HG03045 (cell line): ENCODE data around the gene RAB40C.

Experiments
- ATAC-seq: cut with Tn5 transposase; IDR thresholded peaks from one replicate; pipeline ENCODE4 v1.9.1; 2021; ENCODE audit warnings: mild to moderate bottlenecking, moderate library complexity; ENCODE audit not compliant: unreplicated experiment

RAB40C gene

DNA sequence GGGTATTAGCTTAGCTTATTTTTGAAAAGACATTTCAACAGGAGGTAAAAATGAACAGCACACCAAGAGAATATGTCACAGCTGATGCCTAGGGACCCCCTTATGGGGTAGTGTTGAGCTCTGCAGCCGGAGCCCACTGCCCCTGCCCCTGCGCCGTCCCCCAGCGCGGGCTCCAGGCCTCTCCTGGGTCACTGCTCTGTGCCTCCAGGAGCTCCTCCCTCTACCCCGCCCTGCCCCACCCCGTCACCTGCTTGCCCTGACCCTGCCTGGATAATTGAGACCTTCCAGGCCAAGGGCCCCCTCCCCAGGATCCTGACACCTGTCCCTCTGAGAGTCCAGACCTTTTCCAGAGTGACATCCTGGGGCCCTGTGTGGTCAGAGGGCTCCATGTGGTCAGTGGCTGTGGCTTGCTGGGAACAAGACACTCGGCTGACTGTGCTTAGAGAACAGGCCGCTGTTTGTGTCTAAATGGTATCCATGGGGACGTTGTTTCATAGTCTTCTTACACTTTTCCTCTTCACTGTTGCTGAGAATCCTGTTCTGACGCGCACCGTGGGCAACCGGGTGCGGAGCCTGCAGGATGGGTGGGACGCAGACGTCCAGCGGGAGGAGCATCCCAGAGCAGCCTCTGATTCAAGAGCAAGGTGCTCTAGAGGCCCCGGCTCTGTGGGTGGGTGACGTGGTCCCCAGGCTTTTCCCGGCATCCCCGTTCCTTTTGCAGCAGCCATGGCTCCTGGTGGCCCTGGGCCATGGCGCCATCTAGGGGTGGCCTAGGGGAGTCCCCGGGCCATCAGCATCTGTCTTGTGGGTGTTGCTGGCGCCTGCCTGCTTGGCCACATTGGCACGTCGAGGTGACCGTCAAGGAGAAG lies 20.9 kb downstream of the RAB40C start:
- no peak for ATAC-seq

DNA sequence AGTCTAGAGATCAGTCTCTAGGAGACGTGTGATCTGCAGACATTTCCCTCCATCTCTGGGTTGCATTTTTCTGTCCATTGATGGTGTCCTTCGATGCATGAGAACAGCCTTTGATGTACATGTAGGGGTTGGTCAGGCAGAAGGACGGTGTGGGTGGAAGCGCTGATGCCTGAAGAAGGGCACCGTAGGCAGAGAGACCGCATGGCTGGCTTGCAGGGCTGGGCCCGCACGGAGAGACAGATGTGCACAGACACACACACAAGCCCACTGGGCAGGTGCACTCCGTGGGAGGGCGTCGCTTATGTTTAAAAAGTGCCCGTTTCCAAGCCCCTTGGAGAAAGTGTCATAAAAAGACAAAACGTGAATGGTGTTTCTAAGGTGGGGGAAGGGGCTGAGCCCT lies 25.3 kb downstream of the RAB40C start:
- ATAC-seq, result no peak

DNA sequence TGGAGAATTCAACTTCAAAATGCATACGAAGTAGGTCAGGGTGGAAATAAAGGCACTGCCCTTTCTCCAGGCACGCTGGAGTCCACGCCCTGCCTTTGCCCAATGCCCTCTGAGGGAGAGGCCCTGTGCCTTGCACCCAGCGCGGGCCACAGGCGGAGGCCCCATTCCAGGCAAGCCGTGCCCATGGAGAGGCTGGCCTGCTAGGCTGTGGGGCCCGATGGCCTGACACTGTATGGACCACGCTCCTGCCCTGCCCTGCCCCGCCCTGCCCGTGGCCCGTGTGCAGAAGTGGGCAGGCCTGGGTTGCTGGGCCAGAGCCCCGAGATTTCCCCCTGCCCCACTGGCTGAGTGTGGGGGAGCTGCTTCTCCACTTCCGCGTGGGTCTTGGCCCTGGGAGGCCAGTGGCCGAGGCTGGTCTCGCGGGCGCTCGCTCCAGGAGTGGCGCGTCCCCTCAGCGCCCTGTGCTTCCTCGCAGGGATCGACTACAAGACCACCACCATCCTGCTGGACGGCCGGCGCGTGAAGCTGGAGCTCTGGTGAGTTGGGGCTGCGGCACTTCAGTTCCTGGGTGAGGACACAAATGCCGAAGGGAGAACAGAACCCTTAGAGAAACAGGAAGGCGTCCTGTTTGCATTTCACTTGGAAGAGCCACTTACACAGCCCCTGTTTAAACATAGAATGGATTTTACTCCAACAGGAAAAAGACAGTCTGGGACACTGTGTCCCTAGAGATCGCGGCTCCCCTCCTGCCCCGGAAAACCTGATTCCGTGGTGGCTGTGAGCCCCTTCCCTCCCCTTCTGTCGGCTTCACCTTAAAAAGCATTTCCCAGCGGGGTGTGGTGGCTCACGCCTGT lies 27.1 kb downstream of the RAB40C start:
- no peak for ATAC-seq

DNA sequence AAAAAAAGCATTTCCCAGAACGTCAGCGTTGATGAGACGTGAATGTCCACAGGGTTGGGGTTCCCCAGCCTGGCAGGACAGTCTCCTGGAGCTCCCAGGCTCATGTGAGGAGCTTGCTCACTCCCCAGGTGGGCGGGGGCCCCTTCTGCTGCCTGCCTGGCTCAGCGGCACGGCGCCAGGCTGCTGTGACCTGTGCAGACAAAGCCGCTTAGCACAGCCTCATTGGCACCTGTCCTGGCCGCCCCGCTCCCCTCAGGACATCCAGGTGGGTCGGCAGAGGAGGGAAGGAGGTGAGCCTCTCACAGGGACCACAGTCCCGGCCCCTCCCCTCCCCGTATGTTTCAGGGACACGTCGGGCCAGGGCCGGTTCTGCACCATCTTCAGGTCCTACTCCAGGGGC lies 28.0 kb downstream of the RAB40C start:
- no peak for ATAC-seq

DNA sequence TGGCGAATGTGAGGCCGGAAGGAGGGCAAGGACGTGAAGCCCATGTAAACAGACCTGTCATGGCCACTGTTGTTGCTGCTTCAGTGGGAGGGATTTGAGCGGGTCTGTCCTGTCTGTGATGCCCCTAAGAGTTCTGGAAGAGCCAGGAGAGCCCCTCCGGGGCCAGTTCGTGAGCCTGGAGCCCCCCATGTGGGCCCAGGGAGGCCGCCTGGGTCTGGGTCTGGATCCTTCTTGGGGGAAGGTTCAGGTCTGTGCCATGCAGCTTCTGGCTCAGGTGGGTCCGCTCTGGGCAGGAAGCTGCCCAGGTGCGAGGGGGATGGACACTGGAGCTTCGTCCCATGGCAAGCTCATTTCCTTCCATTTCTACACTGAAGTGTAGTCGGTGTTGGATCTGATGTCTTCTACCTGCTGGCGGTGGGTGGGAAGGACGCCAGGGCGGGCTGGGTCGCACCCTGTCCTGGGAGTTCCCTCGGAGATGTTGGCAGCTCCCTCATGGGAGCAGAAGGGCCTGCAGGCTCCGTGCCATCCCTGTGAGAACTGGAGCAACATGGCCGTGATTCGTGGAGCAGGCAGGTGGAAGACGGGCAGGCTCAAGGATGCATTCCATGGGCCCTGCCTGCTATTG lies 29.7 kb downstream of the RAB40C start:
- no peak for ATAC-seq

DNA sequence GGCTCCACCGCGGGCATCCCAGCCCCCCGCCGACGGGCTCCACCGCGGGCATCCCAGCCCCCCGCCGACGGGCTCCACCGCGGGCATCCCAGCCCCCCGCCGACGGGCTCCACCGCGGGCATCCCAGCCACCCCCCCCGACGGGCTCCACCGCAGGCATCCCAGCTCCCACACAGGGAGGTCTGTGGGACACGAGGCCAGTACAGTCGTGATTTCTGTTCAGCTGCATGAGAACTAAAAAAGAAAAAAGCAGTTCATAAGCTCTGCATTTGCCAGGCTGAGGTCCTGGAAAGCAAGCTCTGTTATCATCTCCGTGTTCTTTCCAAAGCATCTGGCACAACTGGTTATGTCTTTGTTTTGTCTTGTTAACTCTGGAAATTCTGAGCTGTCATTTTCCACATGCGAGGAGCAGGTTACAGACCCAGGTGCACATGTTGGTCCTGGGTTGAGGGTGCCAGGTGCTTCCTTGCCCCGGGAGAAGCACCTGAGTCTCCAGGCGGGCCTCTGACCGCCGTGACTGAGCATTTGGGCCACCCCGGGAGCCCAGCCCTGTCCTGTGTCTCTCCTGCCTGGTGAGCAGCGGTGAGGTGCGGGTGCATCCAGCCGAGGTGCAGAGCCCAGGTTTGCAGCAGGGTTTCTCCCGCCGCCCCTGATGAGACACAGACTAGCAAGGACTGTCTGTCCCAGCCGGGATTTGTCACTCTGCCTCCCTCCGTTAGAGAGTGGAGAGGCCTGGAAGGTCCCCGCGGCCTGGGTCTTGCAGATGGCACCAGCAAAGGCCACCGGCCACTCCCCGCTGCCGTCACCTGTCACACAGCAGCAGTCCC lies 31.0 kb downstream of the RAB40C start:
- no peak for ATAC-seq

DNA sequence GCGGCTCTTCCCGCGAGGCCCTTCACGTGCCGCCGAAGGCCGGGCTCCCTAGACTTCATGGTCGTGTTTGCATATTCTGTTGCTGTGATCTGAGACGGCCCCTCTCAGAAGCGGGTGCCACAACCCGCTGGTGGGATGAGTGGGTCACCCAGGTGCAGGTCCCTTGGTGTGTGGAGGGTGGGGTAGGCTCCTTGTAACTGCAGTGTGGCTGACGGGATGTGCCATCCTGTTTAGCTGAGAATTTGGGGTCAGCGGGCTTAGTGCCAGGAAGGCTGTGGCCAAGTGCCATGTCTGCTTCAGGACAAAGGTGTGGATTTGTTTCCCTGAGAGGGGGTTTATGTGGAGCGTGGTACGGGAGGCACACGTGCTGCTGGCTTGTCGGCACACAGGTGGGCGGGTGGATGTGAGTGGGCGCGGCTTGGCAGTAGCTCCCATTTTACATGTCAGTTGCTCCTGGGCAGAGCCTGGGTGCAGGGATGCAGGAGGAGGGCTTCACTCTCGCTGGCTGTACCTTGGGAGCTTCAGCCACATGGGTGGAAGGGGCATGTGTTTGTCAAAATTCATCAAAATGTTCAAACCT lies 31.8 kb downstream of the RAB40C start:
- no peak for ATAC-seq

DNA sequence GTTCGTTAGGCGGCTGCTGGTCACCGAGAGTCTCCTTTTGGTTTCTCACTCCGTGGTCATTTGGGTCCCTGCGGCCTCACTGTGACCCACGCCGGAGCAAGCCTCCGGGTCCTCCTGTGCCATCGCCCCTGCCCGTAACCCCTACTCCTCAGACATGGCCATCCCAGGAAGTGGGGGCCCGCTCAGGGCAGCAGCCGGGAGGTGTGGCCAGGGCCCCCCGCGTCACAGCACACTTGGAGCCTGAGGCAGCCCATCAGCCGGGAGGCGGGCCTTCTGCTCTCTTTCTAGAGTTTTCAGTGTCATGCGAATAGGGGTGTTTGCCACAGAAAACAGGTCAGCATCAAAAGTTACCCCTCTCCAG lies 33.0 kb downstream of the RAB40C start:
- no peak for ATAC-seq

DNA sequence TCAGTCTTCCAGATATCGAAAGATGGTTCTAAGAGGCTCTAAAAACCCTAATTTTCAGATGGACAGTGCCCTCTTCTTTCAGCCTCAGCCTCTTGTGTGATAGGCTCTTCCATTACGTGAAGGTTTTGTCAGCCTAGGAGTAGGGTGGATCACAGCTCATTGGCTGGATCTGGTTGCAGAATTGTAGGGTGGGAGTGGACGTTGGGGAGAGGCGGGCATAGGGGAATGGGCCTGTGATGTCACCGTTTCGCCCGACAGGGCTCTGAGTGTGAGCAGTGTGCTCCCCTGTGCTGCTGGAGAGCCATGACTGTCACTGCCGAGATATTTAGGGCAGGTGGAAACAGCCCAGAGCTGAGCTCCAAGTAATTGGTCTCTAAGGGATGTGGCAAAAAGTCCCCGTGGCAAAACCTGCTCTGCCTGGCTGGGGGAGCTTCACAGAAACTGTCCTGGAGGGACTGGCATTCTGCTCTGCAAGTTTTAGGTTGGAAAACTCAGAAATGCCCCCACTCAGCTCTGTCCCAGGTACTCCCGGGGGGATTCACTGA lies 34.7 kb downstream of the RAB40C start:
- ATAC-seq, result no peak

DNA sequence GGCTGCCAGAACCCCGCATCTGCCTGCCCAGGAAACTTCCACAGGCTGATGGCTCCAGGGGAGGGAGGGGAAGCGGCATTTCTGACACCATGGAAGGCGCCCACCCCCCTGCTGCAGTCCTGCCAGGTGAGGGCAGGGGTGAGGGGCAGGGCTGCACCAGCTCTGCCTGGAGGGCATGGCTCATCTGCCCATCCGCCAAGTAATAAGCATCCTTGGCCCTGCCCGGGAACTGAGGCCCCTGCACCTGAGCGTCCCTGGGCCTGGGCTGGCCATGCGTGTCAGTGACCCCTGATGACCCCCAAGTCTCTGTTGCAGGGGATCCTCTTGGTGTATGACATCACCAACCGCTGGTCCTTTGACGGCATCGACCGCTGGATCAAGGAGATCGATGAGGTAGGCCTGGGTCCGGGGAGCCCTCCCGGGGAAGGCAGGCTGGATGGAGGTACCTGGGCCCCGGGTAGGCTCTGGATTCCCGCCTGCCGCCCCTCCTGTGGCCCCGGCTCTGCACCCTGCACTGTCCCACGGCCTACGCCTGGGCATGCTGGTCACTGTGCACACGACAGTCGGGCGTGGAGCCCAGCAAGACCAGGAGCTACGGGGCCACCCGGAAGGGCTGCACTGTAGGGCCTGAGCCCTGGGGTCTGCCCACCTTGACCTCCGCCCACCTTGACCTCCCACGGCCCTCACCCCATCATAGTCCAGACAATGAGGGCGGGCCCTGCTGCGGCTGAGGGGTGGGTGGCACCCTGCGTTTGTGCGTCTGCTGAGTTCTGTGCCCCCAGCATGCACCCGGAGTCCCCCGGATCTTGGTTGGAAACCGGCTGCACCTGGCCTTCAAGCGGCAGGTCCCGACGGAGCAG lies 35.5 kb downstream of the RAB40C start:
- ATAC-seq, result no peak

DNA sequence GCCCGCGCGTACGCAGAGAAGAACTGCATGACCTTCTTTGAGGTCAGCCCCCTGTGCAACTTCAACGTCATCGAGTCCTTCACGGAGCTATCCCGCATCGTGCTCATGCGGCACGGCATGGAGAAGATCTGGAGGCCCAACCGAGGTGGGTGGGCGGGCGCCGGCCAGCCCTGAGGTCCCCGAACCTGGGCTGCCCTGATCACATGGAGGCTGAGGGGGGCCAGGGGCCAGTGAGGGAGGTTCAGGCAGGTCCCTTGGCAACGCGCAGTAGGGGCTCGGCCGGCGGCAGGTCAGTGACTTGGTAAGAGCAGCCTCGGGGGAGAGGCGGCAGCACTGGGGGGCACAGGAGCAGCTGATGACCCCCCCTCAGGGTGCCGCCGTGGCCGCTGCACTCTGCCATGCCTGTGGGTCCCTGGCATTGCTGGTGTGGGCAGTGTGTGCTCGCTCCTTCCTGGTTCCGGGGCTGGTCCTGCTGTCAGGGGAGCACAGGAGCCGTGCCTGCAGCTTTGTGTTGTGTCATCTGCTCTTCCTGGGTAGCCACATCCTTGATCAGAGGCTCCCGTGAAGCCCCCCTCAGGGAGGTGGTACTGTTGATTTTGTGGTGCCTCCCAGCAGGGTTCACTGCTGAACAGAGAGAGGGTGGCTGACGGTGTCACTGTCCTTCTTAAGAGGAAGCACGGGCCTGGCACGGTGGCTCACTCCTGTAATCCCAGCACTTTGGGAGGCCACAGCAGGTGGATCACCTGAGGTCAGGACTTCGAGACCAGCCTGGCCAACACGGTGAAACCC lies 36.3 kb downstream of the RAB40C start:
- ATAC-seq, result no peak

DNA sequence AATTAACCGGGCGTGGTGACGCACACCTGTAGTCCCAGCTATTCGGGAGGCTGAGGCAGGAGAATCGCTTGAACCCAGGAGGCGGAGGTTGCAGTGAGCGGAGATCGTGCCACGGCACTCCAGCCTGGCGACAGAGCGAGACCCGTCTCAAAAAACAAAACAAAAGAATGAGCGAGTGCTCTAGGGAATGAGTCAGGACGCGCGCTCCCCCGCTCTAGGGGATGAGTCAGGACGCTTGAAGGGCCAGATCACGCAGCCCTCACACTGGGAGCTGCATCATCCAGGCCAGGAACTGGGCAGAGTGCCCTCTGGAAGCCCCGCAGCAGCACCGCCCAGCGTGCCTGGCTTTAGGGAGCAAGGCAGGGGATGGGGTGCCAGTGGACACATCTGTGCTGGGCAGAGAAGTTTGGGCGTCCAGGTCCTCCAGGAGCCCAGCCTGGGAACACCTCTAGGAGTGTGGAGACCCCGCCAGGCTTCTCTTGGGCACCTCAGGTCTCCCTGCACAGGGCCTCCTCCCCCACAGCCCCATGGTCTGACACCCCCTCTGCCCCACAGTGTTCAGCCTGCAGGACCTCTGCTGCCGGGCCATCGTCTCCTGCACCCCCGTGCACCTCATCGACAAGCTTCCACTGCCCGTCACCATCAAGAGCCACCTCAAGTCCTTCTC lies 37.1 kb downstream of the RAB40C start:
- no peak for ATAC-seq

DNA sequence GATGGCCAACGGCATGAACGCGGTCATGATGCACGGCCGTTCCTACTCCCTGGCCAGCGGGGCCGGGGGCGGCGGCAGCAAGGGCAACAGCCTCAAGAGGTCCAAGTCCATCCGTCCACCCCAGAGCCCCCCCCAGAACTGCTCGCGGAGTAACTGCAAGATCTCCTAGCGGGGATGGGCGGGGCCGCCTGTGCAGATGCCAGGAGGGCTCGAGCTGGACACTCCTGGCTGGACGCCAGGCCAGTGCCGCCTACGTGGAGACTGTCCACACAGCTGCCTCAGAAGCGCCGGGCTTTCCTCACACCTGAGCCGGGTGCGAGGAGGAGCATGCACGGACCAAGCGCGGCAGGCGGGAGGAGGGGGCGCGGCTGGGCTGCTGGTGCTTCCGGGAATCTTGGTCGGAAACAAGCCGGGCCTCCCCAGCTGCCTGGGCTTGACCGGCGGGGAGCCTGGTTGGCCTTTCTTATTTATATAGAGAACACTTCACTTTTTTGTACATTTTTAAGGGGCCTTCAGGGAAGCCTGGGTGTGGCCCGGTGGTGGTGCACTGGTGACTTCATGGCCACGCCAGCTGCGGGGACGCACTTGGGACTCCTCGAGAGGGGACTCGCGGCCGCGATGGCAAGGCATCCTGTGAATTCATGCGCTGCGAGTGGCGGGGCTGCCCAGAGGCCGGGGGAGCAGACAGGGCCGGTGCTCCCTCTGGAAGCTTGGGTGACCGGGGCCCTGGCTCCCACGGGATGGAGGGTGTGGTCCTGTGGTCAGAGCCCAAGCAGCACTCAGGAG lies 37.8 kb downstream of the RAB40C start:
- no peak for ATAC-seq

DNA sequence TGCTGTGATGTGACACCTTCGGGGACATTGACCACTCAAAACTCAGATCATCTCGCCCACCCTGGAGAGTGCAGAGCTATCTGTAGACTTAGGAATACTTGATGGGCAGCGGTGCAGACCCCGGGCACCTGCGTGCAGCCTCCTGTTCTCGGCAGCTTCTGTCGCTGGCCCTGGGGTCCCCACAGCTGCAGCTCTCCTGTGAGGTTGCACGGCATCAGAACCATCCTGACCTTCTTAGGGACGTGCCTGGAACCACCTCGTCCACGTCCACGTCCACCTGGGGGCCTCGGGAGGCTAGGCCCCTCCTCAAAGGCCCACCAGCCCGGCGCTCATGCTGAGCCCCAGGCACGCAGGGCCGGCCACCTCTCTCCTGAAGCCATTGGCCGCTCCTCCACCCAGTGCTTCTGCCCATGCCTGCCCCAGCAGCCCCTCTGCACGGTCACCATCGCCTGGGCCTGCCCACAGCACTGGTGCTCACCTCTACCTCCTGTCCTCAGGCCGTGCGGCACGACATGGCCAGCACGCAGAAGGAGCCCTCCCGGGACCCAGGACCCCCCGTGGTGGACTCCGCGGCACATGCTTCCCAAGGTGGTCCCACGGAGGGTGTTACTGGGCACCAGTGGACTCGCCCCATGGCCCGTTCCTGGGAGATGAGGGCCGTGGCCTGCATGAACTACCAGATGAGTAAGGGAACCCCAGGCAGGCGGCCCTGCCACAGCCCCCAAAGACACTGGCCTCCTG lies 38.6 kb downstream of the RAB40C start:
- ATAC-seq, result no peak

DNA sequence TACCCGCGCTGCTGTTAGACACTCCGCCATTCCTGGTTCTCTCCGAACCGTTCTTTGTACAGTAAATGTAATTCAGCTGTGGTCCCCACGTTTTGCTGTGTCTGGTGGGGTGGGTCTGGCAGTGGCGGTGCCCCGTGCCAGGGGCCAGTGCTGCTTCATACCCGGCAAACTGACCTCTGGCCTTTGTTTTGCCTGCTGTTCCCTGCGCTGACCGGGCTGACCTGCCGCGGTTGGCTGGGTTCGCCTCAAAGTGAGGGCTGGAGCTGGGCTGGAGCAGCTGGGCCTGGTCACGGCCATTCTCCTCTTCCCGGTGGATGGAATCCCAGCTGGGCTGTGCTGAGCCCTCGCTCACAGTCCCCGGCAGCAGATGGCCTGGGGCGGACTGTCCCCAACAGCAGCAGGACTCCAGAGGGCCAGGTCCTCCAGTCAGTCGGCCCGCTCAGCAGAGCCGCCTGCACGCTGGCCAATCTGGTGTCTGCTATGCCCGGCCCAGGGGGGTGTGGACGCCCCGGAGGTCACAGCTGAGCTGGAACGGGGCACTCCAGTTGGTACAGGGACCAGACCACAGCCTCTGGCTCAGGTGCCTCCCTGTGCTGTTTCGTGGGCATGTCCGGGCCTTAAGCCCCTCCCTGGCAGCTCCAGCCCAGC lies 39.4 kb downstream of the RAB40C start:
- ATAC-seq, result no peak

DNA sequence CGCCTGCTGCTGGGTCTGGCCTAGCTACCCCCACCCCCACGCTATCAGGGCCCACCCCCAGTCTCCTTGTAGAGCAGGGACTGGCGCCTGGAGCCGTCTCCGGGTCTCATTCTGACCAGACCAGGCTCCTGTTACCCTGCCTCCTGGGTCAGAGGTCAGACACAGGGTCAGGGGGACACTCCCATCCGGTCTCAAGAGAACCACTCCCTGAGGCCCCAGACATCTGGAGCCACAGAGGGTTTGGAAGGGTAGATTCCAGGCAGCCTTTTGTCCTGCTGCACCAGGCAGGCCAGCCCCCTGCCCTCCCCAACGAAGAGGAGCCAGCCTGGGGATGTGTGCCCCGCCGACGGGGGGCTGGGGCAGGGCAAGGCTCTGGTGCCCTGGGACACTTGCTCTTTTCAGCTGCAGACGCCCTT lies 40.0 kb downstream of the RAB40C start:
- no peak for ATAC-seq
